Keratinocyte (primary cell): ENCODE results near the gene ERCC1.

Source experiments
- CTCF ChIP-seq, 3 experiments: IDR thresholded peaks in 1 of 3; conservative IDR thresholded peaks in 1 of 3; optimal IDR thresholded peaks in 1 of 3; 2 replicates in 2 of 3; 3 replicates in 1 of 3; pipeline versions ENCODE3 to v1.5.1; 2011; ENCODE audit warnings: low read length in 3 of 3, mild to moderate bottlenecking in 3 of 3, moderate library complexity in 2 of 3, control low read depth in 1 of 3, inconsistent platforms in 1 of 3; ENCODE audit not compliant: insufficient read depth in 2 of 3; ENCODE audit errors: extremely low read depth in 1 of 3
- EZH2 ChIP-seq: IDR thresholded peaks from one replicate; pipeline ENCODE4 v1.6.1; 2012; ENCODE audit warnings: inconsistent platforms, mild to moderate bottlenecking, low read length, moderate library complexity

- TF ChIP-seq CTCF (optimal IDR thresholded peaks at IDR 0.05 in 1 of 3, IDR thresholded peaks at IDR 0.05 in 1 of 3, conservative IDR thresholded peaks at IDR 0.05 in 1 of 3; ENCODE audit: extremely low read depth in 1 of 3, insufficient read depth in 2 of 3, low read length in 3 of 3) = no peak
- no peak for TF ChIP-seq EZH2
These were observed 23.5 kb downstream of the ERCC1 start for GRCh38 chr19:45400192-45400591.
